Esophagus (tissue), 2 donors: ENCODE measurements around the gene MARCHF2. TPM values are rescaled to one million over a fixed set of nuclear protein-coding genes. Genes with fewer than 3 reads are reported as not detected.

ENCODE experiments used
- H3K27ac ChIP-seq, 2 donors: one replicate each; pipeline ENCODE4 v1.5.1; 2013; ENCODE audit warnings: low read depth in 2 of 2, mild to moderate bottlenecking in 2 of 2, inconsistent platforms in 1 of 2, low read length in 1 of 2, moderate library complexity in 1 of 2
- H3K27me3 ChIP-seq, 2 donors: one replicate each; pipeline ENCODE4 v1.6.1; 2013; ENCODE audit warnings: low read length in 2 of 2, control low read depth in 1 of 2, mild to moderate bottlenecking in 1 of 2; ENCODE audit not compliant: insufficient read depth in 2 of 2, control insufficient read depth in 1 of 2
- H3K36me3 ChIP-seq, 2 donors: one replicate each; pipeline ENCODE4 v1.6.1; 2013; ENCODE audit warnings: low read length in 1 of 2; ENCODE audit not compliant: control insufficient read depth in 2 of 2, insufficient read depth in 2 of 2
- H3K4me1 ChIP-seq, 2 donors: one replicate each; pipeline ENCODE4 v1.6.1; 2013; ENCODE audit warnings: low read length in 1 of 2; ENCODE audit not compliant: control insufficient read depth in 2 of 2, insufficient read depth in 2 of 2
- H3K4me3 ChIP-seq, 2 donors: one replicate each; pipeline ENCODE4 v1.5.1; 2013; ENCODE audit warnings: low read length in 2 of 2, mild to moderate bottlenecking in 2 of 2, low read depth in 1 of 2, moderate library complexity in 1 of 2
- H3K9me3 ChIP-seq, 2 donors: one replicate each; pipeline ENCODE4 v1.6.1; 2013; ENCODE audit warnings: mild to moderate bottlenecking in 2 of 2, low read depth in 1 of 2, low read length in 1 of 2, moderate library complexity in 1 of 2; ENCODE audit not compliant: control insufficient read depth in 2 of 2, insufficient read depth in 1 of 2
- WGBS, 2 donors: extraction: QIAGEN DNeasy Blood & Tissue Kit; methylation state at CpG; one replicate each; pipeline ENCODE4 v1.1.7; 2013; 5-methylcytosine and 5-hydroxymethylcytosine counted together
- polyA plus RNA-seq, 2 donors: library from polyadenylated mRNA; stranded (reverse); fragments of 200-250 nt; gene quantifications; one replicate each; pipeline ENCODE4 v1.2.3, GENCODE V29; 2013
- donor health status: healthy with polysubstance abuse.
- donor health status: Bipolar disorder and iron deficiency.

The MARCHF2 gene
- polyA plus RNA-seq, 2 donors = 22.0 to 29.0 TPM

DNA sequence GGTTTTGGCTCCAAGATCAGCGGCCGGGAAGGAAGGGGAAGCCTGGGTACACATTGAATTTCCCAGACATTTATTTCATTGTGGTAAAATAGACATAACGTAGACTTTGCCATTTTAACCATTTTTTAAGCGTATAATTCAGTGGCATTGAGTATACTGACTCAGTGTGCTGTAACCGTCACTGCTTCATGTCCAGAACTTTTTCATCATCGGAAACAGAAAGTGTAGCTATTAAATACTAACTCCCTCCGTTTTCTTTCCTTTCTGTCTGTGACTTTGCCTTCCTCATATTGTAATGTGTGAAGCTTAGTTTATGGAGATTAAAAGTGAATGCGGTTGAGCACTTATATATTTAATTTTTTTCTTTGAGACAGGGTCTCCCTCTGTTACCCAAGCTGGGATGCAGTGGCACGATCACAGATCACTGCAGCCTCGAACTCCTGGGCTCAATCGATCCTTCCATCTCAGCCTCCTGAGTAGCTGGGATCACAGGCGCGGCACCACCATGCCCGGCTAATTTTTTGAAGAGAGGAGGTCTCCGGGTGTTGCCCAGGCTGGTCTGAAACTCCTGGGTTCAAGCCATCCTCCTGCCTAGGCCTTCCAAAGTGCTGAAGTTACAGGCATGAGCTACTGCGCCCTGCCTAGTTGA, 33.1 kb downstream of the MARCHF2 start:
- H3K36me3 ChIP-seq = peaks cover 0 to 3% of the 10 kb centered on the region in 2 donors
- peaks cover 0 to 18% of the 10 kb centered on the region in 2 donors for H3K4me1 ChIP-seq
- WGBS, 2 donors = 19 to 23% methylated on average over 16 of the region's 16 CpGs
- no peaks in the 10 kb centered on the region for H3K27me3 ChIP-seq
- H3K9me3 ChIP-seq = no peaks in the 10 kb centered on the region
- H3K27ac ChIP-seq = peak overlapping the region; percentile 94 to 98
- peak overlapping the region; percentile 87 to 97 for H3K4me3 ChIP-seq

DNA sequence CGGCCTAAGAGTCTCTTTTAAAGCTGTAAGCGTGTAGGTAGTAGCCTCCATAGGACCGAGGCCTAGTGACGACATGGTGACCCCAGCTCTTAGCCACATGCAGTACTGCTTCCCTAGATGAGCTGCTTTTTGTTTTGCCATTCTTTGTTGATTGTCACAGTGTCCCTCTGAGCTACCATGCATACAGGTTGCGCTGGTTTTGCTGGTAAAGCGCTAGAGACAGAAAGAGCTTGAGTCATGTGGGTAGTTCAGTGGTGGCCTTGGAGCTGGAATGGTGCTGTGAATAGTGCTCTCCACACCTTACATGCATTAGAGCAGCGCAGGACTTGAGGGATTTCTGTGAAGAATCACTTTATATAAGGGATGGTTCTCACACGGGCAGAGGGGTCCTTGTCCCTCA, 36.7 kb downstream of the MARCHF2 start:
- H3K4me3 ChIP-seq = no peak overlapping the region
- WGBS, 2 donors = 51 to 56% methylated on average over 7 of the region's 8 CpGs
- peak overlapping the region; percentile 54 to 82 for H3K27ac ChIP-seq
- peaks cover 4 to 6% of the 10 kb centered on the region in 2 donors for H3K36me3 ChIP-seq
- no peaks in the 10 kb centered on the region for H3K9me3 ChIP-seq
- peaks cover 3 to 26% of the 10 kb centered on the region in 2 donors for H3K4me1 ChIP-seq
- no peaks in the 10 kb centered on the region for H3K27me3 ChIP-seq

DNA sequence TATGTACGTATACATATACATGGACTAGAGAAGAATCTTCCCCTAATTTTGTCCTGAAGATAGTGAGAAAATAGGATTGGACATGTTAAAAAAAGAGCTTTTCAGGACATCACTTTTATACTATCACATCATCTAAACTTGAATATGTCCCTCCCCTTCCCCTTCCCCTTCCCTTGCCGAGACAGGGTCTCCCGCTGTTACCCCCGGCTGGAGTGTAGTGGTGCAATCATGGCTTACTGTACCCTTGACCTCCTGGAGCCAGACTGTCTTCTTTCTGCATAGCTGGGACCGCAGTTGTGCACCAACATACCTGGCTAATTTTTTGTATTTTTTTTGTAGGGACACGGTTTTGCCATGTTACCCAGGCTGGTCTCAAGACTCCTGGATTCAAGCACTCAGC, 38.3 kb downstream of the MARCHF2 start:
- H3K27me3 ChIP-seq = no peaks in the 10 kb centered on the region
- H3K27ac ChIP-seq = peak overlapping the region; percentile 12 to 67
- H3K4me3 ChIP-seq = no peak overlapping the region
- H3K9me3 ChIP-seq = no peaks in the 10 kb centered on the region
- 60 to 68% methylated on average over 6 of the region's 6 CpGs for WGBS, 2 donors
- H3K36me3 ChIP-seq = peaks cover 7 to 9% of the 10 kb centered on the region in 2 donors
- H3K4me1 ChIP-seq = peaks cover 3 to 25% of the 10 kb centered on the region in 2 donors

DNA sequence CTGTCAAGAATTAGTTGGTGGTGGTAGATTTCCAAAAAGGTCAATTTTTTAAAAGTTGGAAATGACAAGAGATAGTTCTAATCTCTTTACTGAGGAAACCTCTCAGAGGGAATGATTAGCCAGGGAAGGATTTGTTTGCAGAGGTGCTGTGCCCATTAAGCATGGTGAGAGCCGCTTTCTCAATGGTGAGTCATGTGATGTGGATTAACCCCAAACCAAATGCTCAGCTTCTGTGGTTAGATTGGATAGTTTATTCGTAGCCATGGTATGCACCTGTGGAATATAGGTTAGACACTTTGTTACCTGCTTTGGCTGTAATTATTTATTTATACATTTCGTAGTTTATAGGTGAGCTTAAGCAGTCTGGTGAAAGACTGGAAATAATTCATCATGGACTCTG, 38.8 kb downstream of the MARCHF2 start:
- no peak overlapping the region for H3K4me3 ChIP-seq
- 38 to 42% methylated on average over 3 of the region's 3 CpGs for WGBS, 2 donors
- H3K27ac ChIP-seq = peak overlapping the region; percentile 12 to 67
- no peaks in the 10 kb centered on the region for H3K27me3 ChIP-seq
- peaks cover 3 to 25% of the 10 kb centered on the region in 2 donors for H3K4me1 ChIP-seq
- no peaks in the 10 kb centered on the region for H3K9me3 ChIP-seq
- peaks cover 7 to 10% of the 10 kb centered on the region in 2 donors for H3K36me3 ChIP-seq

DNA sequence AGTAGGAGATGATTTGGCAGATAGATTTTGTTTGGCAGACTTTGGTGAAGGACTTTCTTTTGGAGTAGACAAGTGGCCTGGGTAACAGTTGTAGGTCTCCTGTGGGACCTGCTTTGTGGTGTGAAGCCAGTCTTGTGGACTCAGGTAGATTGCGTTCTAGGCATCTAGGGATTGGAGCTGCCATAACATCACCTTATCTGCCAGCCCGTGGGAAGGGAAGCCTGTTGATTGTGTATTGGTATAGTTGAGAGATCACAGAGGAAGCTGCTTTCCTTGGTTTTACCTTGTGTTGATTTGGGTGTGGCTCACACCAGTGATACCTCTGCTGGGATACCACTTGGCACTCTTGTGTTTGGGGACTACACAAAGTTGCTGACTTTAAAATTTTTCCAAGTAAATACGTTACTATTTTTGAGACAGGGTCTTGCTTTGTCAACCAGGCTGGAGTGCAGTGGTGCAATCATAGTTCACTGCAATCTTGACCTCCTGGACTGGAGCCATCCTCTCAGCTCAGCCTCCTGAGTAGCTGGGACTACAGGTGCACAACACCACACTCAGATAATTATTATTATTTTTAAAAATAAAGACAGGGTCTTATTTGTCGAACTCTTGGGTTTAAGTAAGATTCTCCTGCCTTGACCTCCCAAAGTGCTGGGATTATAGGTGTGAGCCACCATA, 39.5 kb downstream of the MARCHF2 start:
- H3K27ac ChIP-seq = peak overlapping the region in 1 of 2 donors; percentile 68

DNA sequence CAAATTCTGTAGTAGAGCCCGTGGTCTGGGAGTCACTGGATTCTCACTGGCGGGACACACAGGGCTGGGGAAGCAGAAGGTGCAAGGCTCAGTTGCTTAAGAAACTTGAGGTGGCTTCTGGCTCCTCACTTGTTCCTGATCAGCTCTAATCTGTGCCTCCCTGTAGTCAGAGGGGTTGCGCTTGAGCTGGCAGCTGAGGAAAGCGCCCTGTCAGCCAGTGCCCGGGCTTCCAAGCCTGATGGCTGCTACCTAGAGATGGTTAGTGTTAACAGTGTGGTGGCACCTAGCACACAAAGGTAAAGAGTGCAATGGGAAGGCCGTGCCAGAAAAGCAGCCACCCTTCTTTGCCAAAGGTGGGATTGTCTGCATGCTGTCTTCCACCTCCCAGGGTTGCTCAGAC, 40.5 kb downstream of the MARCHF2 start:
- Histone ChIP-seq H3K36me3 (peaks cover 7 to 10% of the 10 kb centered on the region in 2 donors), H3K27ac (no peak overlapping the region), H3K9me3 (no peaks in the 10 kb centered on the region), H3K4me3 (no peak overlapping the region), H3K27me3 (no peaks in the 10 kb centered on the region), H3K4me1 (peaks cover 3 to 21% of the 10 kb centered on the region in 2 donors)
- 81 to 85% methylated on average over 6 of the region's 6 CpGs for WGBS, 2 donors

More for the DNA sequence above, 39.5 kb downstream of the MARCHF2 start:
- WGBS, 2 donors = 60 to 62% methylated on average over 4 of the region's 4 CpGs
- Histone ChIP-seq H3K36me3 (peaks cover 7 to 10% of the 10 kb centered on the region in 2 donors), H3K9me3 (no peaks in the 10 kb centered on the region), H3K4me1 (peaks cover 3 to 21% of the 10 kb centered on the region in 2 donors), H3K4me3 (no peak overlapping the region), H3K27me3 (no peaks in the 10 kb centered on the region)

DNA sequence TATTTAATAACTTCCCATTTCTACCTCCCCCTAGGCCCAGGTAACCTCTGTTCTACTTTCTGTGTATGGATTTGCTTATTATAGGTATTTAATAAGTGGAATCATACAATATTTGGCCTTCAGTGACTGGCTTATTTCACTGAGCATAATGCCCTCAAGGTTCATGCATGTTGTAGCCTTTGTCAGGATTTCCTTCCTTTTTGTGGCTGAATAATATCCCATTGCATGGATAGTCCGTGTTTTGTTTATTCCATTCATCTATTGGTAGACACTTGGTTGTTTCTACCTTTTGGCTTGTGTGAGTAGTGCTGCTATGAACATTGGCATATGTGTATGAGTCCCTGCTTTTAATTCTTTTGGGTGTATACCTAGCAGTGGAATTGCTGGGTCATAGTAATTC, 41.1 kb downstream of the MARCHF2 start:
- peaks cover 3 to 25% of the 10 kb centered on the region in 2 donors for H3K4me1 ChIP-seq
- WGBS, 2 donors = 33 to 63% methylated on average over 1 of the region's 1 CpG
- peaks cover 7 to 10% of the 10 kb centered on the region in 2 donors for H3K36me3 ChIP-seq
- H3K27ac ChIP-seq = no peak overlapping the region
- no peak overlapping the region for H3K4me3 ChIP-seq
- no peaks in the 10 kb centered on the region for H3K9me3 ChIP-seq
- H3K27me3 ChIP-seq = no peaks in the 10 kb centered on the region

DNA sequence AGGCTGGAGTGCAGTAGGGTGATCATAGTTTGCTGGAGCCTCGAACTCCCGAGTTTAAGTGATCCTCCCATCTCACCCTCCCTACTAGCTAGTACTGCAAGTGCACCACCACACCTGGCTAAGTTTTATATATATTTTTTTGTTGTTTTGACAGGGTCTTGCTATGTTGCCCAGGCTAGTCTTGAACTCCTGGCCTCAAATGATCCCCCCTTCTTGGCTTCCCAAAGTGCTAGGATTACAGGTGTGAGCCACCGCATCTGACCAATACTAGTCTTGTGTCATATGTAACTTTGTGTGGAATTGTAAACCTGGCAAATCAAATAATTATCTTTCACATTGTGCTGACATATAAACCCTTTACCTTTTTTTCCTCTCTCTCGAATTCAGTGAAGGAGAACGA, 41.9 kb downstream of the MARCHF2 start:
- 71 to 82% methylated on average over 5 of the region's 5 CpGs for WGBS, 2 donors
- Histone ChIP-seq H3K4me3 (no peak overlapping the region), H3K27me3 (no peaks in the 10 kb centered on the region), H3K36me3 (peaks cover 7 to 10% of the 10 kb centered on the region in 2 donors), H3K9me3 (no peaks in the 10 kb centered on the region), H3K4me1 (peaks cover 3 to 23% of the 10 kb centered on the region in 2 donors), H3K27ac (no peak overlapping the region)

DNA sequence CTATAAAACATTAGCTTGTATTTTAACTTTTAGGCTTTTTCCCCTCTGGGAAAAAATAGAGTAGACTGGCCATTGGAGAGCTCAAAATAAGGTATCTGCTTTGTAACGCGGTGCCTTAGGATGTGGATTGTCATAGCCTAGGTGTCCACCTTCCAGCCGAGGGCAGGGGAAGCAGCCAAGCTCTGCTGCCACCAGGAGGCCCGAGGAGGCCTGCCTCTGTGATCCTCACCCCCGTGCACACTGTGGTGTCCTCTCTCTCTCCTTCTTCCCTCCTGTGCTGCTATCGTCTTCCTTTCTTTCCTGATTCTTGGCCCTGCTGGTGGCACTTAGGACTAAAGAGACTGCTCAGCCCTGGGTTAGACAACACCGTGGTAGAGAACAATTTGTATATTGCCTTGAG, 43.0 kb downstream of the MARCHF2 start:
- WGBS, 2 donors = 60 to 67% methylated on average over 7 of the region's 7 CpGs
- Histone ChIP-seq H3K9me3 (no peaks in the 10 kb centered on the region), H3K4me1 (peaks cover 3 to 19% of the 10 kb centered on the region in 2 donors), H3K4me3 (no peak overlapping the region), H3K36me3 (peaks cover 7 to 10% of the 10 kb centered on the region in 2 donors), H3K27me3 (no peaks in the 10 kb centered on the region), H3K27ac (peak overlapping the region in 1 of 2 donors; percentile 1)
